Kidney capillary endothelial cell (primary cell): ENCODE data around the gene AKAP8L.
A peak's percentile ranks its signal among the peaks of the same experiment; 100 is the strongest.
"Not testable (repeated sequence)": the region's sequence is repeated elsewhere in the genome, so short reads cannot be mapped to it uniquely, and the experiment has no call there.

ENCODE experiments used
- DNase-seq: peaks from one replicate; pipeline ENCODE4 v3.0.0-alpha.2; 2018; ENCODE audit warnings: low spot score

The AKAP8L gene

DNA sequence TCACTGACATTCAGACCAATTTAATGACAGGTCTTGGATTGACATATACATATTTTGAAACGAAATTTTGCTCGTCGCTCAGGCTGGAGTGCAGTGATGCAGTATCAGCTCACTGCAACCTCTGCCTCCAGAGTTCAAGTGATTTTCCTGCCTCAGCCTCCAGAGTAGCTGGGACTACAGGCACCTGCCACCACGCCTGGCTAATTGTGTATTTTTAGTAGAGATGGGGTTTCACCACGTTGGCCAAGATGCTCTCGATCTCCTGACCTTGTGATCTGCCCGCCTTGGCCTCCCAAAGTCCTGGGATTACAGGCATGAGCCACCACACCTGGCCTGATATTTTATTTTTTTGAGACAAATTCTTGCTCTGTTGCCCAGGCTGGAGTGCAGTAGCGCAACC lies 66.3 kb downstream of the AKAP8L start:
- DNase-seq: not testable (repeated sequence)

DNA sequence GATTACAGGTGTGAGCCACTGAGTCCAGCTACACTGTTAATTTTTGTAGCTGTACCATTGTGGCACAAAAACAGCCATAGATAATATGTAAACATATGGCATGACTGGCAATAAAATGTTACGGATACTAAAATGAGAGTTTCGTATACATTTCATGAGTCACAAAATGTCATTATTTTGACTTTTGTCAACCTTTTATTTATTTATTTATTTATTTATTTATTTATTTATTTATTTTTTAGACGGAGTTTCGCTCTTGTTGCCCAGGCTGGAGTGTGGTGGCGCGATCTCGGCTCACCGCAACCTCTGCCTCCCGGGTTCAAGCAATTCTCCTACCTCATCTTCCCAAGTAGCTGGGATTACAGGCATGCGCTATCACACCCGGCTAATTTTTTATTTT lies 77.5 kb downstream of the AKAP8L start:
- not testable (repeated sequence) for DNase-seq

DNA sequence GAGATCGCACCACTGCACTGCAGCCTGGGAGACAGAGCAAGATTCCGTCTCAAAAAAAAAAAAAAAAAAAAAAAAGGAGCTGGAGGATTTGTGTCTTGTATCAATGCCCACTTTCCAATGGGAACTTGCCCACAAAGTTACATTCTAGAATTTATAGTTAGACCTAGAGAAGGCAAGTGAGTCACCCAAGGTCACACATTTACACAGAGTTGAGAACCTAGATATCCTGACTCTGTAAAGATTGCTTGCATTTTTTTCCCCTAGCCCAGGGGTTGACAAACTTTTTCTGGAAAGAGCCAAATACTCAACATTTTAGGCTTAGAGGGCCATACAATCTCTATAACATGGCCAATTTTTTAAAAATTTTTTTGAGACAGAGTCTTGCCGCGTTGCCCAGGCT lies 78.7 kb downstream of the AKAP8L start:
- DNase-seq: no peak

DNA sequence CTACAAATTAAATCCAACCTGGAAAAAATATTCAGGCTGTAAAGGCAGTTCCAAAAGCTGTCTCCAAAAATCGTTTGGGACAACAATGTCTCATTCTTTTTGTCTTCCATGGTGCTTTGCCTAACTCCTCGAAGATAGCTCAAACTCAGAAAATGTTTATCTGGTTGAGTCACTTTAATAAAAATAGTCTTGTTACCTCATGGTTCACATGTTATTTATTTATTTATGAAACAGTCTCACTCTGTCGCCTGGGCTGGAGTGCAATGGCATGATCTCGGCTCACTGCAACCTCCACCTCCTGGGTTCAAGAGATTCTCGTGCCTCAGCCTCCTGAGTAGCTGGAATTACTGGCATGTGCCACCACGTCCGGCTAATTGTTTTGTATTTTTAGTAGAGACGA lies 81.6 kb downstream of the AKAP8L start:
- no peak for DNase-seq

DNA sequence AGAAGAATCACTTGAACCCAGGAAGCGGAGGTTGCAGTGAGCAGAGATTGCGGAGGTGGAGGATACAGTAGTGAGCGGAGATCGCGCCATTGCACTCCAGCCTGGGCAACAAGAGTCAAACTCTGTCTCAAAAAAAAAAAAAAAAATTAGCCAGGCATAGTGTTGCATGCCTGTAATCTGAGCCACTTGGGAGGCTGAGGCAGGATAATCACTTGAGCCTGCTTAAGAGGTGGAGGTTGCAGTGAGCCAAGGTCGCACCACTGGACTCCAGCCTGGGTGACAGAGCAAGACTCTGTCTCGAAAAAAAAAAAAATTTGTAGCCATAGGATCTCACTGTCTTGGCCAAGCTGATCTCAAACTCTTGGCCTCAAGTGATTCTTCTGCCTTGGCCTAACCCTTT lies 82.8 kb downstream of the AKAP8L start:
- DNase-seq: not testable (repeated sequence)

DNA sequence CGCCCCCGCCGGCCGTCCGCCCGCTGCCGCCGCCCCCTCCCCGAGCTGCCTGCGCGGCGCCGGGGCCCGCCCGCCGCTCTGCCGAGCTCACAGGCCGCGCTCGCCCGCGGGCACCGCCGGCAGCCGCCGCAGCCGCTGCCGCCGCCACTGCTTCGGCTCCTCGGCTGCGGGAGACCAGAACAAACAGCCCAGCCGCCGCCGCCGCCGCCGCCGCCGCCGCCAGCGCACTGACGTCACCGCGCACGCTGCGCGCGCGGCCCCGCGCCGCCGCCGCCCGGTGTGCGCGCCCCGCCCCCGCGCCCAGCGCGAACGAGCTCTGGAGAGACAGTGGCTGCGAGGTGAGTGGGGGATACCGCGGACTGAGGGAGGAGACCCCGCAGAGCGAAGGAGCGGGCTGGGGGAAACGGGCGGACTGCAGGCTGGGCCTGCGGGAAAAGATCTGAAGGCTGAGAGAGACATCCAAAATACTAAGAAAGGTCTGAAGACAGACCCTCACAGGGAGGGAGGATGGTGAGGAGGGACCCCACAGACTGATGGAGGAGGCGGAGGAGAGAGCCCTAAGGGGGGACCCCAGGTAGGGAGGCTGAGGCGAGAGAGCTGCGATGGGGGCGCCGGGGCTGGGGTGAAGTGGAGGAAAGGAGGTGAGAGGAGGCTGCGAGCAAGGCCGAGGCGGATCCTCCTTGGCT lies 86.3 kb downstream of the AKAP8L start, which contains the start of gene BRD4:
TSS of gene BRD4 (minus strand) at position 229 of the 686 bp plus-strand sequence. CDS start 59,440 bp downstream, outside the sequence.
- DNase-seq: peak; percentile 64

GRCh38 chr19:15331419-15332310 lies 87.1 kb downstream of the AKAP8L start:
- peak; percentile 20 for DNase-seq

- peak; percentile 47 for DNase-seq
Measured at GRCh38 chr19:15330801-15331418, 87.9 kb downstream of the AKAP8L start.
